Measurements from ENCODE around the gene PKDCC.

- no peak for TF ChIP-seq CTCF (IDR thresholded peaks at IDR 0.05)
- no peak for TF ChIP-seq POLR2AphosphoS5 (IDR thresholded peaks at IDR 0.05)
- TF ChIP-seq POLR2A (IDR thresholded peaks at IDR 0.05): no peak
Measured at GRCh38 chr2:41998186-41999127, 49.4 kb upstream of the PKDCC start.
